Measurements from ENCODE around the gene TRABD.
A peak's percentile ranks its signal among the peaks of the same experiment; 100 is the strongest.

The TRABD gene

DNA sequence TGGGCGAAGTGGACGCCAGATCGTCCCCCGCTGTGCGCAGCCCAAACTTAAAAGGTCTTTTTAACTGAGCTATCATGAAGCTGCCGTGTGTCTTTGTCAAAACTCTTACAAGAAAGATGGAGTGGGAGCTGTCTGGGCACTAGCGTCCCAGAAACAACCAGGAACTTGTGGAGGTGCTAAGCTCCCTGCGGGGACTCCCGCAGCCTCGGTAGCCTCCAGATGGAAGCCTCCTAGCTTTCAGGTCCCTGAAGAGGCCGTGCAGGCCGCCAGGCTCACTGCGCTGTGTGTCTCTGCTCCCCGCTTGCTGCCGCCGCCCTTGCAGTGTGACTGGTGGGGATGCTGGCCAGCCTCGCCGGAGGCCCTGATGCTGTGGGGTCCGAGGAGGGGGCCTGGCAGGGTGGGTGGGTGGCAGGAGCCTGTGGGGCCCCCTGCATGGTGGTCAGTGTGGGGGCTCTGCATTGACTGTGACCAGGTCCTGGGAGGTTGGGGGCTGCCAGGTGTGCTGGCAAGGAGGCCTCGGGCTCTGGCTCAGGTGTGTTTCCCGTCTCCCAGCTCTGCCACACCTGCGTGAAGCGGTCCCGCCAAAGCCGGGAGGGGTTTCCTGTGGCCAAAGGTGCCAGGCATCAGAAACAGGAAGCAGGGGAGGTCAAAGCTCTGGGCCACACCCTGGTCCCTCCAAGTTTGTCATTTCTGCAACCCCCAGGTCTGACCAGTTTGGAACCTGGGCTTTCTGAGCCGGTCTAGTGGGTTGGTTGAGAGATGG lies 1.2 kb downstream of the TRABD start:
- no peak for DNase-seq (ENCODE audit: low spot score)

DNA sequence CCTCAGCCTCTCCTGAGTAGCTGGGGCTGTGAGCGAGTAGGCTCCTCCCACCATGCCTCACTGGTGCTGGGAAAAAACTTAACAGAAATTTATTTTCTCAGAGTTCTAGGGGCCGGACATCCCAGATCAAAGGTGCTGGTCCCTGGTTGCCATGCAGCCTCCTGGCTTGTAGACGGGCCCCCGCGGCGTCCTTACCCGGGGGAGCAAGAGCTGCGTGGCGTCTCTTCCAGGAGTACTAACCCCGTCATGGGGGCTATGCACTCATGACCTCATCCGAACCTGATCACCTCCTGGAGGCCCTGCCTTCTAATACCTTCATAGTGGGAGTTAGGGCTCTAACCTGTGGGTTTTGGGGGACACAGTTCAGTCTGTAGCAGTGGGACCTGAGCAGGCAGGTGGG lies 2.6 kb downstream of the TRABD start:
- DNase-seq (ENCODE audit: low spot score), result no peak

DNA sequence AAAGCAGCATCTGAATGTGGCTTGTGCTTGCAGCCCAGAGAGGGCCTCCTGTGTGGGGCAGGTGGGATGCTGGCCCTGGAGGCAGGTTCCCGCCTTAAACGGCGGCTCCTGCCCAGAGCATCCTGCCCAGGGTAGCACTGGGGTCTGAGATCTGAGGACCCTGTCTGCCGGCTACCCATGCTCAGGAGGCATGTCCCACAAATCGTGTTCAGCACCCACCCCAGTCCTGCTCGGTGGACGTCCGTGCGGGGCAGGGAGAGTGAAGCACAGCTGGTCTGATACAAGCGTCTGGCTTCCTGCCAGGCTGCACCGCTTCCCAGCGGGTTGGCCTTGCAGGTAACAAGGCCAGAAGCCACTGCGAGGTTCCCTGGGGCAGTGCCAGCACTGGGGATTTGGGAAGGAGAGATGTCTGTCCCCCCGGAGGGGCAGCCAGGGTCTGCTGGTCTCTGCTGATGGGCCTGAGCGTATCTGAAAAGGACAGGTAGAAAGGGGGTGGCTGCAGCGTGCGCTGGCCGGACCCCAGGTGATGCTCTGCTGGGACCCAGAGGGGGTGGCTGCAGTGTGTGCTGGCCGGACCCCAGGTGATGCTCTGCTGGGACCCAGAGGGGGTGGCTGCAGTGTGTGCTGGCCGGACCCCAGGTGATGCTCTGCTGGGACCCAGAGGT lies 3.6 kb downstream of the TRABD start:
- DNase-seq (ENCODE audit: low spot score), result no peak

DNA sequence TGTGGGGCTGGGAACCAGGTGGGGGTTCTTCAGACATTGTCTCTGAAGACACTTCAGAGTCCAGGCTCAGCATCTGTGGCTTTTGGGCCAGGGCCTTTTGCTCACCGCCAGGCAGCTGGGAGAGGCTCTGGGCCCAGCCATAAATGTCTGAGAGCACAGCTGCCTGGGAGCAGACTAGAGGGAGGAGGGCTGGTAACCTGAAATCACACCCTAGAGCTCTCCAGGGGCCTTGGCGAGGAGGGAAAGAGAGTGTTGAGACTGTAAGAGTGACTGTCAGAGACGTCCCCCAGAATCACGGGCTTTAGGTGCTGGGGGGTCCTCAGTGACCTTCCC lies 4.1 kb downstream of the TRABD start:
- DNase-seq (ENCODE audit: low spot score), result no peak

DNA sequence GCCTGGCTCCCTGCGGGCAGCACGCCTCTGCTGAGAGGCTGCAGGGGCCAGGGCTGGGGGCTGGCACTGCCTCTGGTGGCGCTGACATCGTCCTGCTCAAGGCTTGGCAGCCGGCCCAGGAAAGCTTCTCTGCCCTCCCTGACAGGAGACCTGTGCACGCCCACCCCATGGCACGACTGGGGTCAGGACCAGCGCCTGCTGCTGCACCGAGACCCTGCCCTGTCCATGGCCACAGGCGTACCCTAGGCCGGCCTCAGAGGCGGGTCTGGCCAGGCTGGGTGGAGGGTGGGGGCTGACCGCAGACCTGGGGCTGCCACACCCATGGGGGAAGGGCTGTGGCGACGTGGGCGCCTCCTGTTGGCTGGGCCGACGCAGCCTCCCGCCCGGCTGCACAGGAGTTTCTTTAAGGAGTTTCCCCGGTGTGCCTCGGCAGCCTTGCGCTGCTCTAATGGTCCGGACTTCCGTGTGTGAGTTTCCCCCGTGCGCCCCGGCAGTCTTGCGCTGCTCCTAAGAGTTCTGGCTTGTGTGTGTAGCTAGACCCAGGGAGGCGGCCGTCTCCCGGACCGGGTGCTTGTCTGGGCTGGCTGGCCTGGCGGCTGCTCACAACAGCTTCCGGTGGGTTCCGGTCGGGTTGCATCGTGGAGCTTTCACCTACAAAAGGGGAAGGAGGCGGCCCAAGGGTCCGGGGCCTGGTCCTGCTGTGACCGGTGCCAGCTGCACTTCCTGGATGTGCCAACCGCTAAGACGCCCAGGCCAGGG lies 4.6 kb downstream of the TRABD start:
- DNase-seq (ENCODE audit: low spot score), result peak; percentile 92

DNA sequence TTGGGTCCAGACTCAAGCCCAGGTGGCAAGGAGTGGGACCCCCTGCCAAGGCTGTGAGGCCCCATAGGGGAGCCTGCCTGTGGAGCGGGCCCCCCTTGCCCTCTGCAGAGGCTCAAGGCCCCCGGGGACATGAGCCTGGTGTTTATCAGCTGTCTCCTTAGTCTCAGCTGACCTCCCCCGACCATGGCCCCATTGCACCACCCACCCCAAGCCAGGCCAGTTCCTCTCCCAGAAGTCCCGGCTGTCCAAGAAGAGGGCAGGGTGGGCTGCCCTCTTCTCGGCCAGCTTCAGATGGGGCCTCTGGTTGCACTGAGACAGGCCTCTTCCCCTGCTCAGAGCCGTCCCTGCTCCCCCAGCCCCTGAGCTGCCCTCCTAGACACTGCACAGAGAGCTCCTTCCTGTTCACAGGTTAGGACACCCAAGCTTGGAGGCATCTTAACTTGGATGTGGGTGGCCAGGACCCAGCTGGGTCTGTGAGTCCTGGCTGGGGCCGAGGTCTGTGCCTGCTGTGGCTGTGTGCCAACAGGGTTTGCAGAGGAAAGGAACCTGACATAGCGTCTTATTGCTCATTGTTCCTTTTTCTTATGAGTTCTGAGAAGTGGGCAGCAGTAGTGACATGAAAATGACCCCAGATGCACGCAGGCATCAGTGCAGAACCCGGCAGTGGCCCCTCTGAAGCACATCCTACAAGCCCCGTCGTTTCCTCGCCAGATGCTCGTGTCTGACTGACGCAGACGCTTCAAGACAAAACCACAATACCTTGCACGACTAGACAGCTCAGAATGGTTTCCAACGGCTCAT lies 5.4 kb downstream of the TRABD start:
- DNase-seq (ENCODE audit: low spot score), result peak; percentile 15

DNA sequence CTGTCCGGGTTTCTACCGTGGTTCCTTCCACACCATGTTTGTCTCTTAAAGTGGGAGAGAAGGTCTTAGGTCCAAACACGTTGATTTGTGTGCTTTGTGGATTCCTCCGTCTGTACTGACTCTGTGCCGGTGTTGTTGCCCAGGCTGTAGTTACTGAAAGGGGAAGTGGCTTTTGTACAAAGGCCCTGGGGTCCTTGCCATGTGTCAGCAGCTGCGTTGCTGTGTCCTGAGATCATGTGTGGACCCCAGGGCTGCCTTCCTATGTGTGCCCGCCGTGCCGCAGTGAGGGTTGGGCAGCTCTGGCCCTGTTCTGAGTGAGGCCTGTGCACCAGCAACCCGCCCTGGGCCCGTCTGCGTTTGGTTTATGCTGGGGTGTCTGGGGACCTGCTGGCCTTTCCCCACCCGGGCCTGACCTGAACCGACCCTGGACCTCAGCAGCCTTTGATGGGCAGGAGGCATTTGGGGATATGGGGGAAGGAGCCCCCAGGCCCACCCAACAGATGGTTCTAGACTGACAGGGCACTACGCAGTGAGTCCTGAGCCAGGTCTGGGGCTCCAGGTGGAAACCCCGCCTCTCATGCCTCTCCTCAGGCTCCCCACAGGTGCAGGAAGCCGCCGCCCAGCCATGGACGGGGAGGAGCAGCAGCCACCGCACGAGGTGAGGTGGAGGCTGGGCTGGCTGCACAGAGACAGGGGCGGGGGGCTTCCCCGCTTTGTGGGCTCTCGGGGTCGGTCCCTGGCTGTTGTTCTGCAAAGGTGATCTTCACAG lies 6.9 kb downstream of the TRABD start:
- no peak for DNase-seq (ENCODE audit: low spot score)

DNA sequence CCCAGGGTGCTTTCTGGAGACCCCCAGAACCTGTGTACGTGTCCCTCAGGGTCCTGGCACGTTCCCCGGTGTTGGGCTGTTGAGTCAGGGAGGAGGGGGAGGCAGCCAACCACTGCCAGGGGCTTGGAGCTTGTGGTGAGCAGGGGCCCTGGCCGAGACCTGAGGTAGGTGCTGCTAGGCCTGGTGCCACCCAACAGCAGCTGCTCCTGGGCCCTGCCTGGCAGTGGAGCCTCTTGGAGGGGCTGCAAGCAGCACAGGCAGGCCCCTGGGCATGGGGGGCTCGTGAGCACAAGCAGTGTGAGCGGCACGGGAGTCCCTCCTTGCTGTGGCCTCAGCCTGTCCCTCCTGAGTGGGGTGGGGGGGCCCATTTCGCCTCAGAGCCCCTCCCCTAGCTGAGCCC lies 7.9 kb downstream of the TRABD start:
- DNase-seq (ENCODE audit: low spot score), result no peak

DNA sequence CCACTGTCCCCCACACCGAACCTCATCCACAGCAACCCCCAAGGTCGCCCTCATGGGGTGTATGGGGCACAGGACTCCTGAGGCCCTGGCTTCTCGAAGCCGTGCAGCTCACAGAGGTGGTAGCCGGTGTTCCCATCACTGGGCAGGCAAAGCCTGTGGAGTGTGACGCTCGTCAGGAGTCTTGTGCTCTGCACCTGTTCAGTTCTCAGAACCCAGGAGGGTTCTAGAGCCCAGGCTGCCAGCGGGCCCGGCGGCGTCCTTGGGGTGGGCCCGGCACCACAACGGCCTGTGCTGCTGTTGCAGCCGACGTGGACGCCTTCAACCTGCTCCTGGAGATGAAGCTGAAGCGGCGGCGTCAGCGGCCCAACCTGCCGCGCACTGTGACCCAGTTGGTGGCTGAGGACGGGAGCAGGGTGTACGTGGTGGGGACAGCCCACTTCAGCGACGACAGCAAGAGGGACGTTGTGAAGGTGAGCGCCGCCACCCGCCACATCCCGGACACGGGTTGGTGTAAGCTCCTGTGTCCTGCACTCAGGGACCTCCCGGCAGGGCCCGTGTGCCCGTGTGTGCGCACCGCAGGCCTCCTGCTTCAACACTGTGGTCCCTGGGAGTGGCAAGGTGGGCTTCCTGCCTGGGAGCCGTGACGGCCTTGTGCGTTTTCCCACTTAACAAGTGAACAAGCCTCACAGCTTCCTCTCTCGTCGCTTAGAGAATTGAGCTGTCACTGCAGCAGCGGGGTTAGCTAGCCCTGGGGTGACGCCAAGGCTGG lies 8.5 kb downstream of the TRABD start:
- no peak for DNase-seq (ENCODE audit: low spot score)

DNA sequence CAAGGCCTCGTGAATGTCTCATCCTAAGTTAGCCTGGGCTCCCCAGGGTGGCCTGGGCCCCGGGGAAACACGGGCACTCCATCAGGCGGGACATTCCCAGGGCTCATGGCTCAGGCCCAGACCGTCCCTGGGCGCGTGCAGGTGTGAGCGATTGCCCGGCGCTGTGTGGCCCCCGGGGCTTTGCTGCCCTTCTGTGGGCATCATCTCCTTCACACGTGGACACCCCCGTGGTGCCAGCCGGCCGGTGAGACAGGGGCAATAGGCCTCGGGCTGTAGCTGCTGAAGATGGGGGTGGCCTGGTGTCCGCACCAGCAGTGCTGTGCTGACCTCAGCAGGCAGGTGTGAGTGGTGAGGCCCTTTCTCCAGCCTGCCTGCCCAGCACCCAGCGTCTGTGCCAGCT lies 10.5 kb downstream of the TRABD start:
- no peak for DNase-seq (ENCODE audit: low spot score)

DNA sequence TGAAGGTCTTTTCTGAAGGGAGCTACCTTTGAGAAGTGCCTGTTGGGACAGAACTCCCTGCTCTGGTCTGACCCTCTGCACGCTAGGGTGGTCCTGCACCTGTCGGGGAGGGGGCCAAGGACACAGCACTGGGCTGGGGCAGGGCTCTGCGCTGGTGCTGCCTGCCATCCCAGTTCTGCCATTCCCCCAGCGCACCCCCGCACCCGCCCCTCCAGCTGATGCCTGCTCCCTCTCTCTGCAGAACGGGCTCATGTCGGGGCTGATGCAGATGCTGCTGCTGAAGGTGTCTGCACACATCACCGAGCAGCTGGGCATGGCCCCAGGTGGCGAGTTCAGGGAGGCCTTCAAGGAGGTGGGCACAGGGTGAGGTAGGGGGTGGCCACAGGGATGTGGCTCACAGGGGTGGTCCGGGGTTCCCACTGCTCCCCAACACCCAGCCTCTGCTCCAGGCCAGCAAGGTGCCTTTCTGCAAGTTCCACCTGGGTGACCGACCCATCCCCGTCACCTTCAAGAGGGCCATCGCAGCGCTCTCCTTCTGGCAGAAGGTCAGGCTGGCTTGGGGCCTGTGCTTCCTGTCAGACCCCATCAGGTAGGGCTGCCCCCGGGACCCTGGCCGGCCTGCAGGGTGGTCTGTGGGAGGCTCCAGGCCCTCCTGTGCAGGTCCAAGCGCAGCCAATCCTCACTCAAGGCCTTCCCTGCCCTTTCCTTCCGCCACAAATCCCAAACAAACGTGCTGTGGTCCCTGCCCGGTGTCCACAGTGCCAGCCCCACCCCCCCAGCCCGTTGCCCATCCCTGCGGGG lies 11.5 kb downstream of the TRABD start:
- DNase-seq (ENCODE audit: low spot score), result no peak

DNA sequence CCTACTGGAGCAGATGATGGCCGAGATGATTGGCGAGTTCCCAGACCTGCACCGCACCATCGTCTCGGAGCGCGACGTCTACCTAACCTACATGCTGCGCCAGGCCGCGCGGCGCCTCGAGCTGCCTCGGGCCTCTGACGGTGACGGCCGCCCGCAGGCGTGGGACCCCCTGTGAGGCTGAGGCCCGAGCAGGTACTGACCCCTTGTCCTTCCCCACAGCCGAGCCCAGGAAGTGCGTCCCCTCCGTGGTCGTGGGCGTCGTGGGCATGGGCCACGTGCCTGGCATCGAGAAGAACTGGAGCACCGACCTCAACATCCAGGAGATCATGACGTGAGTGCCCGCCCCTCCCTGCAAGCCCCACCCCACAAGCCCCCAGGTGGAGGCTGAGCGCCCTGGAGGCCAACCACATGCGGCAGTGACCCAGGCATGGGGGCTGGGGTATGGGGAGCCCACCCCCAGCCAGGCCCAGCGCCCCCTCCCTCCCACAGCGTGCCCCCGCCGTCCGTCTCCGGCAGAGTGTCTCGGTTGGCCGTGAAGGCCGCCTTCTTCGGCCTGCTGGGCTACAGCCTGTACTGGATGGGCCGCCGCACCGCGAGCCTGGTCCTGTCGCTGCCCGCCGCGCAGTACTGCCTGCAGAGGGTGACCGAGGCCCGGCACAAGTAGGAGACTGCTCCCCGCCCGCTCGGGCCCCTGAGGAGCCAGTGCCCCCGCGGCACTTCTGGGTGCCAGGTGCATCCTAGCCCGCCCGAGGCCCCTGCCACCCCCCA lies 12.3 kb downstream of the TRABD start:
- no peak for DNase-seq (ENCODE audit: low spot score)

DNA sequence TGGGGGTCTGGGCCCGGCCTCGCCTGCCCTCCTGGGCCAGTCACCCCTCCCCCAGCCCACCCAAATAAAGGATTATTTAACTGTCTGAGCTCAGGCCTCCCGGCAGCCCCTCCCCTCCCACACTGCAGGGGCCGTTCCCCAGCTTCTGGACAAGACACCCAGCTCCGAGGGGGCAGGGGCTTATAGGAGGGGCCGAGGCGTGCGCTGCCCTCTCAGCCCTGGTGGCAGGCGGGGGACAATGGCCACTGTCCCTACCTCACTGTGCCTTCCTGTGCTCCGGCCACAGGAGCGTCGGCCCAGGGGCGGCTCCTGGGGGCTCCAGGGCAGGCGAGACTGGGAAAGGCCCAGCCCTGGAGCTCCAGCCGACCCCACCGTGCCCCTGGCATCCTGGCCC lies 12.9 kb downstream of the TRABD start:
- DNase-seq (ENCODE audit: low spot score), result no peak

DNA sequence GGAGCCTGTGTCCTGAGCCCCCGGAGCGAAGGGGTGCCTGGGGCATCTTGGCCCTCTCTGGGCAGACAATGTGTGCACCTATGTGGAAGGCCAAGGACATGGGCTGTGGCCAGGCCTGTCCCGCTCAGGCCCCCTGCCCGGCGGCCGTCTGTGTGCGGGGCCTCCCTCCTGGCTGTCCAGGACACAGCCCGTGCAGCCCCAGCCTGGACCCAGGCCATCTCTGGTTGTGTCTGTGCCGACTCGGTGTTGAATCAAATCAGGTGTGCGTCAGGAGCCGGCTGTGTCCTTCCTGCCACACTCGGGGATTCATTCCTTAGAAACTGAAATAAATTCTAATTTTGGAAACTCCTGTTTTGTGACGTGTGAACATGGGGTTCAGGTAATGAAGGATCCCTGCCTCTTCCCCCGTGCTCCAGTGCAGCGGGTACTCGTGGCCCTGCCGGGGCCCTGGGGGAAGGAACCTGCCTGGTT lies 13.6 kb downstream of the TRABD start:
- no peak for DNase-seq (ENCODE audit: low spot score)

DNA sequence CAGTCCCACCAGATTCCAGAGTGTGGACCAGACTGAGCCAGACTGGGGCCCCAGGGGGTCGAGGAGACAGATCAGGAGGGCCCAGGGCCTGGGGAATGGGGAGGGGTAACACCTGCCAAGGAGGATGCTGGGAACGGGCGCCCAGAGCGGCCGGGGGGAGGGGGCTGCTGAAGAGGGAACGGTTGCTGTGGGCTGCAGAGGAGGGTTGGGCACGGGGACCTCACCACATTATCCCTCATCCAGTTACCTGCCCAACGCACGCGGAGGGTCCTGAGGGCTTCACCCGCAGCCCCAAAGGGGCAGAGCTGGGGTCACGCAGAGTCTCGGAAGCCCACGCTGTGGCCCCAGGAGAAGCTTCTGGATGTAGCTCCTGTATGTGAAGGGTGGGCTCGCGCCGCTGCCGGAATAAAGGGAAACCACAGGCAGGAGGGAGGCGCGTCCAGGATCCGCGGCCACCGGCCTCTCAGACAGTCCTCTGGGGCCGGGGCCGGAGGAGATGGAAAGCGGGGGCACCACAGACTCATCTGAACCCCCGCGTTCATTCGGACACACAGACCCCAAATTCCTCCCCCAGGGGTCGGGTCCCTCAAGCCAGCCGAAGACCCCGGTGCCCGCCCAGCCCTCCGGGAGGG lies 14.2 kb downstream of the TRABD start:
- DNase-seq (ENCODE audit: low spot score), result peak; percentile 22

DNA sequence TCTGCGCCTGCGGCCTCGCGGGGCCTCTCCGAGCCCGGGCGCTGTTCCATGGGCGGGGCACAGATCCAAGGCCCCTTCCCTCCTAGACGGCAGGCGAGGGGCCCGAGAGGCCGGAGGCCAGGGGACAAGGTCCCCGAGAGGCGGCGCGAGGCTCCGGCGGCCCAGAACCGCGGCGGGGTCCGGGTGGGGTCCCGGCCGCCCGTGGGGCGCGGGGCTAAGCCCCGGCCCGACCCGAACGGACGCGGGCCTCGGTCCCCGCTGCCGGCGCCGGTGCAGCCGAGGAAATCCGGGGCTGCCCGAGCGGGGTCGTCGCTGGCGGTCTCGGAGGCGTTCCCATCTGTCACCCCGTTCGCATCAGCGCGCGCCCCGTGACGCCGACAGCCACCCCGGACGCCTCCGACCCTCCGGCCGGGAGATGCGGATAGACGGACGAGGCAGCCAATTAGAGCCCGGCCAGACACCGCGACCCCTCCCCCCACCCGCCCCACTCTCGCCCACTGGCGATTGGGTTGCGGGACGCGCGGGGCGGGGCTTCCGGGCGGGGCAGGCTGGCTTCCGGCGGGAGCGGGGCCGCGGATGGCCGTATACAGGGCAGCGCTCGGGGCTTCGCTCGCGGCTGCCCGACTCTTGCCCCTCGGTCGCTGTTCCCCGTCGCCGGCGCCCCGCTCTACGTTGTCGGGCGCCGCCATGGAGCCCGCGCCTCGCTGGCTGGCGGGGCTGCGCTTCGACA lies 14.9 kb downstream of the TRABD start, which contains the start of gene SELENOO:
Gene SELENOO (plus strand): TSS at position 551 of the 730 bp plus-strand sequence. CDS start 26 bp downstream, at position 577.
- peak; percentile 91 for DNase-seq (ENCODE audit: low spot score)

DNA sequence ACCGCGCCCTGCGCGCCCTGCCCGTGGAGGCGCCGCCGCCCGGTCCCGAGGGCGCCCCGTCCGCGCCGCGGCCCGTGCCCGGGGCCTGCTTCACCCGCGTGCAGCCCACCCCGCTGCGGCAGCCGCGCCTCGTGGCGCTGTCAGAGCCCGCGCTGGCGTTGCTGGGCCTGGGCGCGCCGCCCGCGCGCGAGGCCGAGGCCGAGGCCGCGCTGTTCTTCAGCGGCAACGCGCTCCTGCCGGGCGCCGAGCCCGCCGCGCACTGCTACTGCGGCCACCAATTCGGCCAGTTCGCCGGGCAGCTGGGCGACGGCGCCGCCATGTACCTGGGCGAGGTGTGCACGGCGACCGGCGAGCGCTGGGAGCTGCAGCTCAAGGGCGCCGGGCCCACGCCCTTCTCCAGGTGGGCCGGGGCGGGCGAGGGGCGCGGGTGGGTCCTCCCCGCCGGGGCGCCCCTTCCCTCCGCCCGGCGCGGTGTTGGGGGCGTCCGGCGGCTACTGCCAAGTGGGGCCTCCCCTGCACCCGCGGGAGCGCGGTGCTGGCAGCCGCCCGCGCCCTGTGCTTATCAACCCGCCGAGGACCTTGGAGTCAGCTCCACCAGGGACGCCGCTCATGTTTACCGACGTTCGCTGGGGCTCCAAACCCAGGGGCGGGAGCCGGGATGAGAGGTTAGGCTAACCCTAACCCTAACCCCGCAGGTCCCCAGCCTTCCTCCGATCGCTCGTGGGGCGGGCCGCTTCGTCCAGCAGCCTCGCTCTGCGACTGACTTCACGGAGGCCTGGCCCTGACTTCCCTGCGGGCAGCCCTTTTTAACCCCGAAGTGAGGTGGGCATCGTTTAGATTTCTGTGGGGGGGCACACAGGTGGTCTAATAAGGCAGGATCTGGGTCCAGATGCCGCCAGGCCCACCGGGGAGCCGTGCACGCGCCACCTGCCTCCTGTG lies 15.7 kb downstream of the TRABD start:
- no peak for DNase-seq (ENCODE audit: low spot score)
